Endodermal cell (in vitro differentiated cells): ENCODE data around the gene PELI1. TPM values are rescaled to one million over a fixed set of nuclear protein-coding genes. Genes with fewer than 3 reads are reported as not detected.
A peak's percentile ranks its signal among the peaks of the same experiment; 100 is the strongest.

Experiments used
- DNase-seq: peaks from one replicate; pipeline ENCODE4 v3.0.0-alpha.2; 2017
- H3K27ac ChIP-seq: 2 replicates; pipeline ENCODE4 v1.5.1; 2013; ENCODE audit warnings: mild to moderate bottlenecking, low read depth, low read length, moderate library complexity
- H3K27me3 ChIP-seq: 2 replicates; pipeline ENCODE4 v1.6.1; 2013; ENCODE audit warnings: mild to moderate bottlenecking, low read length, moderate library complexity; ENCODE audit not compliant: insufficient read depth, control insufficient read depth, poor library complexity, severe bottlenecking
- H3K36me3 ChIP-seq: 2 replicates; pipeline ENCODE4 v1.7.0; 2013; ENCODE audit warnings: mild to moderate bottlenecking, low read length, moderate library complexity; ENCODE audit not compliant: control insufficient read depth, insufficient read depth
- H3K4me1 ChIP-seq: one replicate; pipeline ENCODE4 v1.7.0; 2013; ENCODE audit warnings: low read length; ENCODE audit not compliant: control insufficient read depth, insufficient read depth
- H3K4me3 ChIP-seq: 2 replicates; pipeline ENCODE4 v1.5.1; 2013; ENCODE audit warnings: mild to moderate bottlenecking, low read length, moderate library complexity
- H3K9ac ChIP-seq: 2 replicates; pipeline ENCODE4 v1.6.1; 2013; ENCODE audit warnings: mild to moderate bottlenecking, low read length, moderate library complexity; ENCODE audit not compliant: poor library complexity, severe bottlenecking; ENCODE audit errors: extremely low read depth
- H3K9me3 ChIP-seq: 2 replicates; pipeline ENCODE4 v1.6.1; 2013; ENCODE audit warnings: mild to moderate bottlenecking, low read length, moderate library complexity; ENCODE audit not compliant: control insufficient read depth
- H3K27ac Mint-ChIP-seq: 2 replicates; pipeline ENCODE4 v1.8.0; 2020; ENCODE audit warnings: mixed read lengths
- H3K27me3 Mint-ChIP-seq: 2 replicates; pipeline ENCODE4 v1.8.0; 2021; ENCODE audit warnings: mild to moderate bottlenecking, mixed read lengths; ENCODE audit not compliant: insufficient read depth
- H3K36me3 Mint-ChIP-seq: 2 replicates; pipeline ENCODE4 v1.8.0; 2020; ENCODE audit warnings: low read depth, mixed read lengths
- H3K4me1 Mint-ChIP-seq: 2 replicates; pipeline ENCODE4 v1.8.0; 2020; ENCODE audit warnings: mixed read lengths
- H3K4me3 Mint-ChIP-seq: 2 replicates; pipeline ENCODE4 v1.8.0; 2020; ENCODE audit warnings: mild to moderate bottlenecking, moderate library complexity, mixed read lengths
- H3K9me3 Mint-ChIP-seq: 2 replicates; pipeline ENCODE4 v1.8.0; 2020; ENCODE audit warnings: mild to moderate bottlenecking, mixed read lengths
- CTCF ChIP-seq: fragments of 200-600 bp; sonication (generic); conservative IDR thresholded peaks from 2 replicates; pipeline ENCODE4 v1.5.0; 2021; ENCODE audit warnings: antibody characterized with exemption, mild to moderate bottlenecking
- WGBS, 2 experiments: methylation state at CpG; one replicate each; pipeline versions ENCODE4 v1.1.5 to v1.1.7; 2013; ENCODE audit warnings: missing lambda C conversion rate in 2 of 2, mixed read lengths in 1 of 2; ENCODE audit not compliant: insufficient coverage in 1 of 2, insufficient read length in 1 of 2; 5-methylcytosine and 5-hydroxymethylcytosine counted together
- total RNA-seq, 2 donors: library from RNA; stranded (reverse); fragmentation: NEBNext Ultra II Directional in 1 of 2; extraction: Animal tissue kit (Norgen Biotek cat#: 25700) in 1 of 2; gene quantifications; 2 replicates in 1 of 2; 3 replicates in 1 of 2; pipeline ENCODE4 v1.2.1, GENCODE V29; 2021

The PELI1 gene
- total RNA-seq, 2 donors from 2014 or later, result 178 to 184 TPM

- no peak for TF ChIP-seq CTCF
- no peaks in the 10 kb centered on the region for H3K27me3 Mint-ChIP-seq
- no peak for DNase-seq
- H3K9ac ChIP-seq, result no peak overlapping the region
- H3K4me3 ChIP-seq, result no peak overlapping the region
- peaks cover 40% of the 10 kb centered on the region for H3K4me1 Mint-ChIP-seq
- no peak overlapping the region for H3K27ac Mint-ChIP-seq
- peaks cover 34% of the 10 kb centered on the region for H3K36me3 Mint-ChIP-seq
- no peaks in the 10 kb centered on the region for H3K27me3 ChIP-seq
- H3K4me3 Mint-ChIP-seq, result no peak overlapping the region
- H3K36me3 ChIP-seq, result peaks cover 26% of the 10 kb centered on the region
- WGBS, 2 experiments, result 96% methylated on average over 2 of the region's 2 CpGs; no CpG with 5 or more reads in 1 of the 2 experiments
- H3K9me3 Mint-ChIP-seq, result no peaks in the 10 kb centered on the region
- no peaks in the 10 kb centered on the region for H3K9me3 ChIP-seq
- H3K27ac ChIP-seq, result no peak overlapping the region
- H3K4me1 ChIP-seq, result peaks cover 15% of the 10 kb centered on the region
These were observed 32.8 kb downstream of the PELI1 start for GRCh38 chr2:64111426-64111825.

- no peak for DNase-seq
- no peak overlapping the region for H3K4me3 ChIP-seq
- H3K9me3 Mint-ChIP-seq, result no peaks in the 10 kb centered on the region
- H3K36me3 ChIP-seq, result peaks cover 53% of the 10 kb centered on the region
- no peaks in the 10 kb centered on the region for H3K9me3 ChIP-seq
- peaks cover 17% of the 10 kb centered on the region for H3K4me1 ChIP-seq
- no peak overlapping the region for H3K4me3 Mint-ChIP-seq
- H3K27me3 Mint-ChIP-seq, result no peaks in the 10 kb centered on the region
- H3K27me3 ChIP-seq, result no peaks in the 10 kb centered on the region
- H3K9ac ChIP-seq, result no peak overlapping the region
- no peak for TF ChIP-seq CTCF
- no peak overlapping the region for H3K27ac ChIP-seq
- peaks cover 26% of the 10 kb centered on the region for H3K4me1 Mint-ChIP-seq
- H3K36me3 Mint-ChIP-seq, result peaks cover 55% of the 10 kb centered on the region
- peak overlapping the region; percentile 42 for H3K27ac Mint-ChIP-seq
- WGBS, 2 experiments, result 83 to 95% methylated on average over 1 to 3 of the region's 3 CpGs
These were observed 35.5 kb downstream of the PELI1 start for GRCh38 chr2:64108666-64109241.

GRCh38 chr2:64106481-64106880, 37.7 kb downstream of the PELI1 start:
- Histone ChIP-seq H3K27ac (no peak overlapping the region), H3K36me3 (peaks cover 71% of the 10 kb centered on the region), H3K4me3 (no peak overlapping the region), H3K4me1 (peaks cover 10% of the 10 kb centered on the region), H3K27me3 (no peaks in the 10 kb centered on the region), H3K9me3 (no peaks in the 10 kb centered on the region), H3K9ac (no peak overlapping the region)
- no peak for DNase-seq
- peaks cover 69% of the 10 kb centered on the region for H3K36me3 Mint-ChIP-seq
- H3K9me3 Mint-ChIP-seq, result no peaks in the 10 kb centered on the region
- 93% methylated on average over 3 of the region's 3 CpGs; no CpG with 5 or more reads in 1 of the 2 experiments for WGBS, 2 experiments
- peaks cover 14% of the 10 kb centered on the region for H3K4me1 Mint-ChIP-seq
- no peak overlapping the region for H3K4me3 Mint-ChIP-seq
- TF ChIP-seq CTCF, result no peak
- no peaks in the 10 kb centered on the region for H3K27me3 Mint-ChIP-seq
- peak overlapping the region; percentile 14 for H3K27ac Mint-ChIP-seq
